Uterus (tissue), 2 donors: ENCODE data around the gene CELSR1.

Experiments used
- CTCF ChIP-seq, 4 experiments: fragments of 200-600 bp in 2 of 4; fragments of 450-650 bp in 2 of 4; sonication (generic) in 2 of 4; IDR thresholded peaks; one replicate each; pipeline ENCODE4 v1.5.1; 2016 to 2019; ENCODE audit warnings: antibody characterized with exemption in 4 of 4, mild to moderate bottlenecking in 2 of 4, moderate library complexity in 1 of 4
- POLR2A ChIP-seq, 2 donors: fragments of 450-650 bp; IDR thresholded peaks; one replicate each; pipeline ENCODE4 v1.6.1; 2016; ENCODE audit warnings: antibody characterized with exemption in 2 of 2, mild to moderate bottlenecking in 1 of 2, moderate library complexity in 1 of 2

GRCh38 chr22:46502440-46503175 is 34.8 kb downstream of the CELSR1 start:
- TF ChIP-seq POLR2A (IDR thresholded peaks at IDR 0.05) (no peak), CTCF (IDR thresholded peaks at IDR 0.05) (no peak)
